HG03097 (cell line): Measurements from ENCODE around the gene PCNA.

Experiments used
- ATAC-seq: cut with Tn5 transposase; IDR thresholded peaks from one replicate; pipeline ENCODE4 v1.9.1; 2021; ENCODE audit not compliant: unreplicated experiment, low FRiP score

PCNA gene

DNA sequence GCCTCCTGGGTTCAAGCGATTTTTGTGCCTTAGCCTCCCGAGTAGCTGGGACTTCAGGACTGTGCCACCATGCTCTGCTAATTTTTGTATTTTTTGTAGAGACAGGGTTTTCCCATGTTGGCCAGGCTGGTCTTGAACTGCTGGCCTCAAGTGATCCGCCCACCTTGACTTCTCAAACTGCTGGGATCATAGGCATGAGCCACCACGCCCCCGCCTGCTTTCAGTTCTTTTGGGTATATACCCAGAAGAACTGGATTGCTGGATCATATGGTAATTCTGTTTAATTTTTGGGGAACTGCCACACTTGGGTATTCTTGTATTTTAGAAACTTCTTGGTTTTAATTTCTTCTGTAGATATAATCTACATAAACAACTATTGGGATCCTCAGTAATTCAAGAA is 24.1 kb upstream of the PCNA start:
- ATAC-seq: no peak

DNA sequence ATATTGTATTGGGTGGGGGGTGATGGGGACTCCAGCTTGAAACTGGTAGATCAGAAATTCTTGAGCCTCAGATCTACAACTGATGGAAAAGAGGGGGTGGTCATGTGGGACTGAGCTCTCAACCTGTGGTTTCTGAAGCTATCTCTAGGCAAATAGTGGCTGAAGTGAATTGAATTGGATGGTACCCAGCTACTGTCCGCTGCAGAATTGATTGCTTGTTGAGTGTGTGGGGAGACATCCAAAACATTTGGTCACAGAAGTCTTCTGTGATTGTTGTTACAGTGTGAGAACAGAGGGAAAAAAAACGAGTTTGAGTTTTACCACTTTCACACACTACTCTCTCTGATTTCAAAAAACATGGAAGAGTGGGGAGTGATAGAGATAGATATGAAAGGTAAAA is 21.9 kb upstream of the PCNA start:
- ATAC-seq: no peak

DNA sequence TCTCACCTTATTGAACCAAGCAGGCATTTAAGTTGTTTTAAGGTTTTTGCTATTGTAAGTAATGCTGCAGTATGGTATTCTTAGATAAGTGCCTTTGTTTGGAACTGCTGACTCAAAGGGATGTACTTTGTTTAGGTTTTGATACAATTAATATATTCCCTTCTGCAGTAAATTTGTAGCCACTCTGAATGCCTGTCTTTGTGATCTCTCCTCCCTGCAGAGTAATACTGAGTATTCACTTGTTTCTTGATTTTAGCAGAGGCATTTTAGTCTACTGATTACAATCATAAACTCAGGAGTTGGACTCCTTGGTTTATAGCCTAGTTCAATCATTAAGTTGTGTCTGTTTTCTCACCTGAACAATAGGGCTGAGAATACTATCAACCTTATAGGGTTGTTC is 20.4 kb upstream of the PCNA start:
- no peak for ATAC-seq

DNA sequence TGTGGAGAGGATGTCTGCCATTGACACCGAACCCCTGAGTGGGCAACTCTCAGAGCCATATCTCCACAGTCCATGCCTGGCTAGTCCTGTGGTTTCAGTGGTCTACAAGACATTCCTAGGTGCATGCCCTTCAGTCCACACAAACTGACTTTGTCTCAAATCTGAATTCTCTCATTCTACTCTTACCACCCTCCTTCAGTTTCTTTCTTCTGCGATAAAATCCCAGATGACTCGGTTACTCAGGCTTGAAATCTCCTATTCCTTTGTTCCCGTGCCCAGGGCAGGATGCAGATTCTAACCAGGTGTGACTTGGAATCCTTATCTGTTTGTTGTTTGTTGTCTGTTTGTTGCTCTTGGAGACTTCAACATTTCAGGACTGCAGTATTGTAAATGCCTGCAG is 16.3 kb upstream of the PCNA start:
- ATAC-seq: no peak

DNA sequence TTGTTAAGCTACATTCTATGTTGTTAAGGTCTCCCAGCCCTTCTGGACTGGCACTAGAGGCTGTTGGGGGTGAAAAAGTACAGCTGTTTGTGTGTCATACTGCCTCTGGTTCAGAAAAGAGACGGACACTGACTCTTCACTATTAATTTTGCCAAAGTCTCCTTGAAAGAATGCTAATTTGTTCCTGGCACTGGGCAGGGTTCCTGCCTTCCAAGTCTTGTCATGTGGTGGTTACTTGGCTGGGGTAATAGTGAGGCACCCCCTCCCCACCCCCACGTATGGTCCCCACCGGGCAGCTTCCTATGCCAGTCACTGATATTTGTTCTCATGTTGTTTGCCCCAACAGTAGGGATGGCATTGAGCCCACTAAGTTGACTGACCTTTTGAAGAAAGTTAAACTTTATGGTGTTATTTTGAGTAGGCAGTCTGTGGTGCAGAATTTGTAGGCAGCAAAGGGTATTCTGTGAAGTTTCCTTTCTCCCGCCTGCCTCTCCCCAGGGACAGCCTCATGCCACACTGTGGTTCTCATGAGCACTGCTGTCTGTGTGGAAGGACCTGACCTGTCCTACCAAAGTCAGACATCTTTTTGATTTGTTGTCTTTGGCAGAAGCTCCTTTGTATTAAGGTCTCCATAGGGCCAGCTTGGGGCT is 15.7 kb upstream of the PCNA start:
- no peak for ATAC-seq

DNA sequence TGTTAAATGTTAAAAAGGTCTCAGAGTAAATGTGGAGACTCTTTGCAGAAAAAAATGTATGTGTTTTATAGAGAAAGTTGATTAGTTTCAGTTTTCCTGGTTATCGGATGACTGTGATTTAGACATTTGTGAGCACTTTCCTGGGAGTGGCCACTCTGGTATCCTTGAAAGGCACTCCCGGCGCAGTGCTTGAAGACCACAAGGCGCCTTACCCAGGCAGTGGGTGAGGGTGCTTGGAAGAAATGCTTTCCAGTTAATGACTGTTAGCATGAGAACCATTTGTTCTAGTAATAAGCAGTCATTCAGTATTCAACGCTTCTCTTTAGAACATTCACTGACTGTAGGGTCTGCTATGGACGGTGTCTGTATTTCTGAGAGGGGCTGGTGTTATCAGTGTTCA is 14.2 kb upstream of the PCNA start:
- ATAC-seq: no peak

DNA sequence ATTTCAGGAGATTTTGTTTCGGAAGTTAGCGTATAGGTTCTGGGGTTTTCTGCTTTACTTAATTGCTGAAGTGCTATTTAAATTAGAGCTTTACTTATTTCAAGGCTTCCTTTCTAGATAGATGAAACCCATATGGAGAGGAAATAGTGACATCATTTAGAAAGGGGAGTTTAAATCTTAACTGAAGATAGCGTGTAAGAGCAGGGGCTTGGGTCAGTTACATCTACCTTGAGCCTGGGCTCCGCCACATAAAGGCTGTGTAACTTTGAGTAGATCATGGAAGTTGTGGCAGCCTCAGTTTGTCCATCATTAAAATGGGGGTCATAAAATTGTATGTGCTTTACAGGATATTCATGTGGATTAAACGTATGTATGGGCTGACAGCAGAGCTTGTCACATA is 11.7 kb upstream of the PCNA start:
- no peak for ATAC-seq

DNA sequence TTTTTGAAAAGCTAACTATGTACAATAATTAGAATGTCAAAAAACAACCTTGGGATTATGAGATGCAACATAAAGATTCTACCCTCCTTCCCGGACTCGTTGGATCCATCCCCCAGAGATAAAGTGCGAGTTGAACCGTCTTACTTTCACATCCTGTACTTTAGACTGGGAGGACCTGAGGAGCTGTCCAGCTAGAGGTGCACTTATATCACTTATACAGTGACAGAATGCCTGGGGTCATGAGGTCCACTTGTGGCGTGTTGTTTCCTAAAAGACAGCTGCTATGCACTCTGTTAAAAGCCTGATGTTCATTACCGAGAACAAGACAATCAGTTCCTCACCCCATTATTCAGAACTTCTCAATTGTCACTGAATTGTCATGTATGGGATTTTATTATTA is 9.1 kb upstream of the PCNA start:
- no peak for ATAC-seq

DNA sequence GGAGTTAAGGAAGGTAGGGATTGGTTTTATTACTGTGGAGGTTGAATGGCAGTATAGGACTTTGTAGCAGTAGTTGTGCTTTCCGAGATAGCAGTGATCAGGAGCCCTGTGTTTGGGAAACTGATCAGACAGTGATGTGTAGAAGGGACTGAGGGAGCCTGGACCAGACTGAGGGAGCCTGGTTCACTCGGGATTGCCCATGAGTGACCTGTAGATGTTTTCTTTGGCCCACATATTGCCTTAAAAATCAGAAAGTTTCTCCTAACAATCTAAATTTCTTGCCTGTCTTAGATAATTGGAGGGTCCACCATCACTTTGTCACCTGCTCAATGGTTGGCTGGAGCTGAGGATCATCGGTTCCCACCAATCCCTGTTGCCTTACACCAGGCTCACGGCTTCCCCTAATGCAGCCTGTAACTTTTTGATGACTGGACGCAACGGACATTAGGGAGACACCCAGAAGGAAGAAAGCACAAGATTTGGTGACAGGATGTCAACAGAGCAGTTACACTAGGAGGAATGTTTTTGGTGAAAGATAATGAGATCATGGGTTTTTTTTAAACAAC is 8.2 kb upstream of the PCNA start:
- no peak for ATAC-seq

DNA sequence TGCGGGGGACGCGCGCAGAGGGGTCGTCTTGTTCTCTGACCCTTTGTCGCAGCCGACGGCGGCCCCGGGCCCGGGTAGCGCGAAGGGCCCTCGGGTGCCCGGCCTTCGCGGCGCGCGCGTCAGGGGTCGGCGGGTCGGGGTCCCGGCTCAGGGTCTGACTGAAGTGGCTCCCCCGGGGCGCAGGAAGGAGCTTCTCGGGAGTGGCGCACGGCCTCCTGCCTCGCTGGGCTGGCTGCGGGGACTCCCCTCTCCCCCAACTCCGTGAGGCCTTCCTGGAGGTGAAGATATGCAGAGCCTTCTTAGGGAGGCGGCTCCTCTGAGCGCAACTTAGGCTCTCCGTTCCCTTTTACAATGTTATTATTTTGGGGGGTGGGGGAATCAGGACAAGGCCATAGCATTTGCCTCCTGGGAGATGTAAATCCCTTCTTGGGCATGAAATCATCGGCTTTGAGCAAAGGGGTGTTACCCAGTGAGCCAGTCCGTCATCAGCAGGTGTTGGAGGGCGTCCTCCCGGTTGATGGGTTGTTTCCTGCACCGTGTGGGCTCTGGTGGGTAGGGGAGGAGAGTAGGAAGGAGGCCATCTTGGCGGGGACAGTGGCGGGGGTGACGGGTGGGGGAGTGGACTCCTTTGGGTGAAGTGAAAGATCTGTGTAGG is 7.6 kb upstream of the PCNA start:
- peak; percentile 40 for ATAC-seq

DNA sequence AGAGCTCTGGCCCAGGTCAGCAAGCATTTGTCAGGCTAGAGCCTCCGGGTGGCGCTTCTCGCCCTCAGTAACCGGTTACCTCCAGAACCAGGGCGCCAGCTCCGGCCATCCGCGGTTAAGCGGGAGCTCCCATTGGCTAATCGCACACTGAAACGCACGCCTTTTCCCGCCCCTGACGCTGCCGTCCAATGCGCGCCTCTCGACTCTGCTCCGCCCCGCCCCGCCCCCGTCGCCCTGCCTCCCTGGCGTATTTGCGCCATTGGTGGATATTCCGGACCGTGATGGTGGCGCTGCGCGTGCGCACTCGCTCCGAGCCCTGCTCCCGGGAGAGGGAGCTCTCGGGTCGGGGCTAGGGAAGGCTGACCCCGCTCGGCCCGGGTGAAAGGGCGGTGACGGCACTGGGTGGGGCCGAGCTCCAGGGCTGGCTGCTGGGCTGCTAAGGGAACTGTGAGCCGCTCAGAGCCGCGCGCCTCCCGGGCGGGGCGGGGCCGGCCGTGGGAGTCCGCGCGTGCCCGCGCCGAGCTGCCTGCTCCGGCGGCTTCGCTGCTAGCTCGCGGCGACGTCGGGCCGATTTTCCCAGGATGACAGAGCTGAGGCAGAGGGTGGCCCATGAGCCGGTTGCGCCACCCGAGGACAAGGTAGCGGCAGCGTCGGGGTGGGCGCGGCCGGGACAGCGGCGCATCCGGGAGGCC is 6.9 kb upstream of the PCNA start, which contains the start of gene CDS2:
TSS of gene CDS2 (plus strand) at position 497 of the 692 bp plus-strand sequence. CDS start at position 582, 85 bp downstream.
- ATAC-seq: peak; percentile 81

DNA sequence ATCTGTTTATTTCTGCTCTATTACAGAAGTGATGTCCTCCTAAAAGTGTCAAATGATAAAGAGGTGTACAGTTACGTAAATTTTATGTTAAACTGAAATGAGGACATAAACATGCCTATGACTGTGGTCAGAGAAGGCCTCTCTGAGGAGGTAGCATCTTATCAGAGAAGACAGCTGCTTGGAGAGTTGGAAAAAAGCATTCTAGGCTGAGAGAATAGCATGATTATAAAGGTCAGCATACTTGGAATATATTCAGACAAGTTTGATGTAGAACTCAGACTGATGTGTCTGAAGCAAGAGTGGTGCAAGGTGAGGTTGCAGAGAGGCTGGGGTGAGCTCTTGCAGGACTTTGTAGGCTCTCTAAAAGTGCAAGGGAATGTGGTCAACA is 3.1 kb upstream of the PCNA start:
- ATAC-seq: no peak

DNA sequence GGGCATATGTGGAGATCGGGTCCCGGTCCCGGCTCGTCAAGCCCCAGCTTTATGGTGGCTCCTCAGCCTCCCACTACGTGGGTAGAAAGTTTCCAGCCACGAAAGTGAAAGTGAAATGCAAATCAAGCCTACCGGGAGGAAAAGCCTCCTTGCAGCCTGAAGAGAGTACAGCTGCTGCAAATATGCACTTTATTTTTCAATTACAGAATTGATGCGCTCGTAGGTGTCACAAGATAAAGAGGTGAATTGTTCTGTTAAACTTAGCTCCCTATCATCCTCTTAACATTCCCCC is 373 bp upstream of the PCNA start:
- ATAC-seq: no peak

DNA sequence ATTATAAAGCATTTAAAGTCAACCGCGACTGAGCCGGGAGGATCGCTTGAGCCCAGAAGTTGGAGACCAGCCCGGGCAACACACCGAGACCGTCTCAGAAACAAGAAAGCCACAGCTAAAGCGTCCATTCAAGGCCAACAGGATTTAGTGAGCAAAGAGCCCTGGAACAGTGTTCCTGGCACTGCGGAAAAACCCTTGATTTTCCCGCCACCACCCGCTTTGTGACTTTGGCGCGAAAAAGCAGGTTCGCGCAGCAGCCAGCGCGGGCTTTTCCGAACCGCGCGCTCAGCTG is 669 bp downstream of the PCNA start:
- no peak for ATAC-seq

DNA sequence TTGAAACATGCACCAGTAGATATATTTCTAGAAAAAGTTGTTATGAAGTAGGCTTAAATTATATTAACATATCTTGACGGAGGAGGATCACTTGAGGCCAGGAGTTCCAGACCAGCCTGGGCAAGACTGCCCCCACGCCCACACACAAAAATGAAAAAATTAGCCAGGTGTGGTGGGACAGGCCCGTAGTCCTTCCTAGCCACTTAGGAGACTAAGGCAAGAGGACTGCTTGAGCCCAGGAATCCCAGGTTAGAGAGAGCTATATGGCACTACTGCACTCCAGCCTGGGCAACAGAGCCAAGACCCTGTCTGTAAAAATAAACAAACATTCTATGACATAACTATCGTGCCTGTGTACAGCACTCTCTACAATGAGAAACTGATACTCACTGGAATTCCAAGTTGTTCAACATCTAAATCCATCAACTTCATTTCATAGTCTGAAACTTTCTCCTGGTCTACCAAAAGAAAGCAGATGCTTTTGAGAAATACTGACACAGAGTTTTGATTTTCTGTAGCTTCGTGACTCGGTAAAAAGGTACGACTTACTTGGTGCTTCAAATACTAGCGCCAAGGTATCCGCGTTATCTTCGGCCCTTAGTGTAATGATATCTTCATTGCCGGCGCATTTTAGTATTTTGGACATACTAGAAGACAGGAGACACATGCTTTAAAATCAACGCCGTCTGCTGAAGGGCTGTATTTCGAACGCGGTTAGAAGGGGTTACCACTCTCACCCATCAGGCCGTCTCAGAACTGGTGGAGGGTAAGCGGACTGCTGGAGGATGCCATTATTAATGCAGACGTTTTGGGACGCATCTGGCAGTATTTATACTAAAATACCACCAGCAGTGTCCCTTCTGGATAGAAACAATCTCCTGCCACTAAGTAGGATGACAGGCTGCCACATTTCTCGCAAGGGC is 1.3 kb downstream of the PCNA start:
- ATAC-seq: no peak

DNA sequence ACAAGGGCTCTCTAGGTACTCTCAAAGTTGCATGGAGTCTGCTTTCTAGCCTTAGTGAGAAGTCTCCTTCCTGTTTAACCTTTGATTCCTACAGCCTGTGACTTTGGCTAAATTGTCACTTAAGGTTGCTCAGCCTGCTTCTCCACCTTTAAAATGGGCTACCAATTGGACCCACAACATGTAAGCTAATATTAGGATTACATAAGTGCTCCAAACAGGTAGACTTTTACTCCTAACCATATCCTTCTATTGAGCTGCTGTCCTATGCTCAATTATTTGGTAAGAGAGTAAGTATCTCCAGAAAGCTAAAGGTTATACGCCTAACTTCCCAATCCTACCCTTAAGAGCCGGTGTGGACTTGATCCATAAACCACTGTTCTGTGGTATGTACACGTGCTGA is 2.9 kb downstream of the PCNA start:
- ATAC-seq: no peak

DNA sequence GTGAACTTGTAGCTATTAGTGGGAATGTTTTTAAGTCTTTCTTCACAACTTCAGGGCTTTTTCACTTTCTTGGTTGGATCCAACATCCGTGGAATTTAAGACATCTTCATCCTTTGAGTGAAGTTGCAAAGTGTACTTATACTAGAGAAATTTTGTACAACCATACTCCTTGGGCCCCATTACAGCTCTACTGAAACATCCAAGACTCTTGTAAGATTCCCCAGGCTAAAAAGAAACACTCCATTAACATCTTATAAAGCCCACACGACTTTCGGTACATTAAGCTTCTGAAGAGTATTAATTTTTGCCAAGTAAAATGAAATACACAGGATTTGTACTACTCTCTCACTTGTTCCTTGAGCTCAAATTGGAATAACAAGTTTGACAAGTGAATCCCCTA is 5.4 kb downstream of the PCNA start:
- ATAC-seq: no peak

DNA sequence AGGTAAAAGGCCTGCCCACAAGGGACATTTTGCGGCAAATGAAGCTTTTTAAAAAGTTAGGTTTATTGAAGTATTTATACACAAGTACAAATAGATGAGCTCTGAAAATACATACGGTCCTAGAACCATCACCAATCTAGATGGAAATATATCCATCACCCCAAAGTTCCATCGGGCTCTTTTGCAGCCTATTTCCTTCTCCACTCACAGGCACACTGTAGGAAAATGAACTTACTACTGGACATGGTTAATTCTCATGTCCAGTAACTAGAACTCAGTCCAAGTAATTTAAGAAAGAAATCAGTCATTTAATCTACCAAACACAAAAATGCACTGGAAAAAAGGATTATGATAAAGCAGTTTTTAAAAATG is 6.2 kb downstream of the PCNA start:
- ATAC-seq: no peak

DNA sequence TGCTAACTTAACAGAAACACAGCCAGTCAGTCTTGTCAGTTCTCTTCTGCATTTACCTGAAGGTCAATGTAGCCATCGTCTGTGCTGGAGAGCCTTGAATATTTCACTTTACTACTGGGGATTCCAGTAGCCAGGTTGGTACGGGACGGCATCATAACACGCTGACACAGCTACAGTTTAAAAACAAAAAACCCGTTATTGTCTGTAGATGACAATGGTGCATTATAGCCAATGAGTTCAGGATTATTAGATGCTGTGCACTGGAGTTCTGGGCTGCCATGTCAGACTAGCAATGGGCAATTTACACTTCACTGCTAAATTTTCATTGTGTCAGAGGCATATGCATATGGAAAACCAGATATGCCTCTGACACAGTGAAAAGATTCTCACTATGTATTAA is 10.5 kb downstream of the PCNA start:
- no peak for ATAC-seq

DNA sequence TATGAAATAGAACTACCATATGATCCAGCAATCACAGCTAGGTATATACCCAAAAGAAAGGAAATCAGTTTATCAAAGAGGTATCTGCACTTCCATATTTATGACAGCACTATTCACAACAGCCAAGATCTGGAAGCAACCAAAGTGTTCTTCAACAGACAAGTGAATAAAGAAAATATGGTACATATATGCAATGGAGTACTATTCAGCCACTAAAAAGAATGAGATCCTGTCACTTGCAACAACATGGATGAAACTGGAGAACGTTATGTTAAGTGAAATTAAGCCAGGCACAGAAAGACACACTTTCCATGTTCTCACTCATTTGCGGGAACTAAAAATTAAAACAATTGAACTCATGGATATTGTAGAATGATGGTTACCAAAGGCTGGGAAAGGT is 15.3 kb downstream of the PCNA start:
- no peak for ATAC-seq

DNA sequence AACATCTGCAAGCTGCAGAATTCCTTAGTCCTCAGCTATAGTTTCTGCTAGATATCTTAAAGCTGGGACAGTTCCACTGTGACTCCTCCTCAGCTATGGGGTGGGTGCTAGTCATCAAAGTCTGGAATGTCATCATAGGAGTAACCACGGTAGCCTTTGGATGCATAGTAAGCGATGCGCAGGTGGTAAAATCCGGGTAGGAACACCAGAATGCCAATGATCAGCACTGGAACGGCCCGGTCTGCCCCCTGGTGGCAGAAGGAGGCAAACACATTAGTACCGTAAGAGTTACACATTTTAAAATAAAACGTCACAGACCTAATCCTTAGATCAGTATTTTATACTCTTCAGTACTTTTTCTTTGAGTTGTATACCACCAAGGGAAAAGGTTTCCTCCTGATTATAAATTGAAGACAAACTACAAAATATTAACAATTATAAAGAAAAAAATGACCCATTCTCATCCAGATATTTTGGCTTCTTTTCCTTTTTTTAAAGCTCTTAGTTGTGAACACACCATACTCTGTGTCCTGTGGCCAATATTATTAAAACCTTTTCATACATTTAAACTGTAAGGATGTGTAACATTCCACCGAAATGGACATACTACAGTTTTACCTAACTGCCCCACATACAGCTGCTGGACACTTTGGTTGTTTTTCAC is 18.9 kb downstream of the PCNA start:
- no peak for ATAC-seq
